ENCODE results near the gene SETD1A.

Gene SETD1A

GRCh38 chr16:30956601-30957455 is 726 bp upstream of the SETD1A start:
- DNase-seq: peak; percentile 77

DNA sequence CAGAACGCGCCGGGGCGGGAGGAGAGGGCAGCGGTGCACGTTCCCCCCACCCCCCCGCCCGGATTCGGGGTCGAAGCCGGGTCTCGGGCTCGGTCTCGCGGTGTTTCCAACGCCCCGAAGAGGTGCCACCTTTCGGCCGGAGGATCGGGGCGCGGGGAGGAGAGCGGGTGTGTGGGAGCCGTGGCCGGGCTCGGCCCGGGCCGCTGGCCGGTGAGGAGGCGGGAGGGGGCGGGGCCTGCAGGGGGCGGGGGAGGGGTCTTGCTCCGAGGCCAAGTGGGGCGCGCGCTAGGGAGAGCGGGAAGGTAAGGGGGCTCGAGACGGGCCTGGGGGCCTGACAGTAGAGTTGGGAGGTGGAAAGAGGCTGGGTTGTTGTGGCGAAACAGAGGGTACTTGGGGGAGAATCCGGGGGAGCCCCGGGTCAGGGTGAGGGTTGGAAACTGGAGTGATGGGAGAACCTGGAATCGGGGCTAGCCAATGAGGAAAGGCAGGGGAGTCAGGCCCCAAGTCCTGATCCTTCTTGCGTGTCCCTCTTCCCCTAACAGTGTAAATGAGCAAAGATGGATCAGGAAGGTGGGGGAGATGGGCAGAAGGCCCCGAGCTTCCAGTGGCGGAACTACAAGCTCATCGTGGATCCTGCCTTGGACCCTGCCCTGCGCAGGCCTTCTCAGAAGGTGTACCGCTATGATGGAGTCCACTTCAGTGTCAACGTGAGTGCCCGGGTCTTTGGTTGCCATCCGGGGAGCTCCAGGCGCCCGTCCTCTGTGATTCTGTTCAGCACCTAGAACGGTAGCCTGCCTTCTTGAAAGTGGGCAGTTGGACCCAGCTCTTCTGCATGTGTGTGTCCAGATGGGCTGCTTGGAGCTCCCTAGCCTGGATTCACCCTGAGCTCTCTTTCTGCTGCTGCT is 873 bp downstream of the SETD1A start:
- no peak for DNase-seq

- DNase-seq: no peak
Measured at GRCh38 chr16:30961384-30961783, 3.8 kb downstream of the SETD1A start.

DNA sequence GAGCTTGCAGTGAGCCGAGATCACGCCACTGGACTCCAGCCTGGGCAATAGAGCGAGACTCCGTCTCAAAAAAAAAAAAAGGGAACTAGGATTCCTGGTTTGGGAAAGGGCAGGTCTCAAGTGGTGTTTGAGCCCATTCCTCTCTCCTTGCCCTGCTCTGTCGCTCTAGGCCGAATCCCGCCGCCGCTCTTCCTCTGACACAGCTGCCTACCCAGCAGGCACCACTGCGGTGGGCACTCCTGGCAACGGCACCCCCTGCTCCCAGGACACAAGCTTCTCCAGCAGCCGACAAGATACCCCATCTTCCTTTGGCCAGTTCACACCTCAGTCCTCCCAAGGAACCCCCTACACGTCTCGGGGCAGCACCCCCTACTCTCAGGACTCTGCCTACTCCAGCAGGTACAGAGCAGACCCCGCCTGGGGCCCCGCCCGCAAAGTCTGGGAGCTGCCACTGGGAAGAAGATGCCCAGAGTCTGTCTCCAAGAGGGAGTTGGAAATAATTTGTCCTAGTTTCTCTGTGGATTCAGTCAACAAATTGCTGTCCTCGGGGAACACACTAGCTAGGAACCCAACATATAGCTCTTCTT is 6.5 kb downstream of the SETD1A start:
- no peak for DNase-seq

DNA sequence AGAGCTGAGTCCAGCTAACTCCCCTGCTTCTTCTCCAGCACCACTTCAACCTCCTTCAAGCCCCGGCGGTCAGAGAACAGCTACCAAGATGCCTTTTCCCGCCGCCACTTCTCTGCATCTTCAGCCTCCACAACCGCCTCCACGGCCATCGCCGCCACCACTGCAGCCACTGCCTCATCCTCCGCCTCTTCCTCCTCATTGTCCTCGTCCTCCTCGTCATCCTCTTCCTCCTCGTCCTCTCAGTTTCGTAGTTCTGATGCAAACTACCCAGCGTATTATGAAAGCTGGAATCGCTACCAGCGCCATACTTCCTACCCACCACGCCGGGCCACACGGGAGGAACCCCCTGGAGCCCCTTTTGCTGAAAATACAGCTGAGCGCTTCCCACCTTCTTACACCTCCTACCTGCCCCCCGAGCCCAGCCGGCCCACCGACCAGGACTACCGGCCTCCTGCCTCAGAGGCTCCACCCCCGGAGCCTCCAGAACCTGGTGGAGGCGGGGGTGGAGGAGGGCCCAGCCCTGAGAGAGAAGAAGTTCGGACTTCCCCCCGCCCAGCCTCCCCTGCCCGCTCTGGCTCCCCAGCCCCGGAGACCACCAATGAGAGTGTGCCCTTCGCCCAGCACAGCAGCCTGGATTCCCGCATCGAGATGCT is 7.1 kb downstream of the SETD1A start:
- no peak for DNase-seq

DNA sequence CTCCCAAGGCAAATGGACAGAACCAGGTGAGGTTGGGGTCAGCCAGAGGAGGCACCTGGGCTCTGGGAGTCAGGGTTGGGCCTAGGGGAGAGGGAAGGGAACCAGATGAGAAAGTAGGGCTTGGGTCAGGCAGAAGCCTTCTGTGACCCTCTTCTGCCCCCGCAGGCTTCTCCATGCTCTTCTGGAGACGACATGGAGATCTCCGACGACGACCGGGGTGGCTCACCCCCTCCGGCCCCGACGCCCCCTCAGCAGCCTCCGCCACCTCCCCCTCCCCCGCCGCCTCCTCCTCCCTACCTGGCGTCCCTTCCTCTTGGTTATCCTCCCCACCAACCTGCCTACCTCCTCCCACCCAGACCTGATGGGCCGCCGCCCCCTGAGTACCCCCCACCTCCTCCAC is 7.9 kb downstream of the SETD1A start:
- DNase-seq: no peak

GRCh38 chr16:30966033-30966619 is 8.6 kb downstream of the SETD1A start:
- DNase-seq: no peak

DNA sequence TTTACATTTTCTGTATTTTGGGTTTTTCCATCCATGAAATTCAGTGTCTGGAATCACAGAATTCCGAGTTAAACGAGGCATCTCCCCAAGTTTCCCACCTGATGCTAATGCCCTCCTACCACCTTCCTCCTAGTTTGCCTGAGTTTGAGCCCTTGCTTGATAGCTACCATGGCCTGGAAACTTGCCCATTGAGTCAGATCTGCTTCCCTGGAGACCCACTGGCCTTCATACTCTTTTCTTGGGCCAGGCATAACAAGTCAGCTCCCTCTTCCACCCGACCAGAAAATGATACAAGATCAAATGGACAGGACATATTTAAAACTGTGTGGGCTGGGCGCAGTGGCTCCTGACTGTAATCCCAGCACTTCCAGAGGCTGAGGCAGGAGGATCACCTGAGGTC is 10.2 kb downstream of the SETD1A start:
- no peak for DNase-seq

- DNase-seq: no peak
Measured at GRCh38 chr16:30969246-30969842, 11.8 kb downstream of the SETD1A start.

- no peak for DNase-seq
Measured at GRCh38 chr16:30971298-30971697, 13.7 kb downstream of the SETD1A start.

DNA sequence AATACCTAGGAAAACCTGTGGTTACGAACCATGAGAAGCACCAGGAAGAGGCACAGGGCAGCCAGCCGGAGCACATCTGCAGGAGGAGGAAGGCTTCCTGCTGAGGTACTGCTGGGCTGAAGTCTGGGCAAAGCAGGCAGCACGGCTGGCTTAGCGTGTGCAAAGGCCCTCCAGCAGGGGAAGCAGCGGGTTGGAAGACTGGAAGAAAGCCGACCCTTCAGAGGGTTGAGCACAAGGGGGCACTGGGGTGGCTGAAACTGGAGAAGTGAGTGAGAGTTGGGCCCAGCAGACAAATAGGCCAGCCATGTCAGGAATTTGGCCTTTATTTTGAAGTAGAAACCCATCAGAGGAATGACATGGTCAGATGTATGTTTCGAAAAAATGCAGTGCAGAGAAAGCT is 15.3 kb downstream of the SETD1A start:
- DNase-seq: no peak

DNA sequence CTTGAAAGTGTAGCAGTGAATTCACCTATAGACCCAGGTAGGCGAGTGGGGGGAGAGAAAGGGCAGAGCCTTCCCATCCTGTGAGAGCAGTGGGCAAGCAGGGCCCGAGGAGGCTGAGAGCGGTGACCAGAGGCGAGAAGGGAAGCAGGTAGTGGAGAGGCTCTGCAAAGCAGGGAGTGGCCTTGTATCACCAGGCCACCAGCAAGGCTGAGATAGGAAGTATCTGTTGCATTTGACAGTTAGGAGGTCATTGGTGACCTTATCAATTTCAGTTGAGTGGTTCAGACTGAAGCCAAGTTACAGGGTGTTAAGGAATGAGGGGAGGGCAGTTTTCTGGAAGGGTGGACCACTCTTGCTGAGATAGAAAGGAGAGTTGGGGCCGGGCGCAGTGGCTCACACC is 16.8 kb downstream of the SETD1A start:
- DNase-seq: no peak

GRCh38 chr16:30976486-30976885 is 18.9 kb downstream of the SETD1A start:
- DNase-seq: no peak

DNA sequence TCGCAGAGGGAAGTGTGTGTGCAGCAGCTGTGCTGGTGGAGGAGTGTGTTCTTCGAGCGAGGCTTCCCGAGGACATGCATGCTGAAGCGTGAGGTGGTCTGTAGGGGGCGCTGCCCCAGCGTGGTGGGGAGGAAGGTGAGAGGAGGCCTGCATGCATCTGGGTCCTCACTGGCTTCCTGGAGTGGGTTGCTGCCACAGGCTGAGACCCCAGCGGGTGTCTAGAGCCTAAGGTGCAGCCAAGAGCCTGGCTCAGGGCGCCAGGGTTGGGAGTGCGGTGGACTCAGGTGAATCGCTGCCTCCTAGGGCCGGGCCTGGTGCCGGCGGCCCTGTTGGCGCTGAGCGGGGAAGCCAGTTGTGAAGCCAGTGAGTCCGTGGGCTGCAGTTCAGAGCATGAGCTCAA is 19.9 kb downstream of the SETD1A start:
- DNase-seq: no peak

GRCh38 chr16:30979170-30980022 is 21.8 kb downstream of the SETD1A start:
- no peak for DNase-seq

GRCh38 chr16:30980023-30980371 is 22.4 kb downstream of the SETD1A start:
- DNase-seq: no peak

DNA sequence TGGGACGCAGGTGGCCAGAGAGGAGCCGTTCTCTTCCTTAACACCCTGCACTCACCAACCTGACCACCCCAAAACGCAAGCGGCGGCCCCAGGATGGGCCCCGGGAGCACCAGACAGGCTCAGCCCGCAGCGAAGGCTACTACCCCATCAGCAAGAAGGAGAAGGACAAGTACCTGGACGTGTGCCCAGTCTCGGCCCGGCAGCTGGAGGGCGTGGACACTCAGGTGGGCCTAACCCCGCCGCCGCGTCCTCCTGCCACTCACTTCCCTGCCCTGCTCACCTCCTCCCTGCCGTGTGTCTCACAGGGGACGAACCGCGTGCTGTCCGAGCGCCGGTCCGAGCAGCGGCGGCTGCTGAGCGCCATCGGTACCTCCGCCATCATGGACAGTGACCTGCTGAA is 22.9 kb downstream of the SETD1A start:
- DNase-seq: no peak

DNA sequence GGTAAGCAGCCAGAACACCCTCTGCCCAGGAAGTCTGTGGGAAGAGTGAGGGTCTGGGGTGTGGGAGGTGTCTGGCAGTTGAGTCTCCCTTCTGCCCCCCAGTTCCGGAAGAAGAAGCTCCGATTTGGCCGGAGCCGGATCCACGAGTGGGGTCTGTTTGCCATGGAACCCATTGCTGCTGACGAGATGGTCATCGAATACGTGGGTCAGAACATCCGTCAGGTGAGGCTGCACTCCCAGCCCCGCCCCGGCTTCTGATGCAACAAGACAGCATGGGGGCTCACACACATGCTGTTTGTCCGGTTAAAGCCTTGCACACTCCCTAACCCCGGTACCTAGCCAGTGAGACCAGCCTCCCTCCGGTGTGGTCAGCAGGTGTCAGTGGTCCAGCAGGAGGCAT is 23.4 kb downstream of the SETD1A start:
- DNase-seq: no peak

DNA sequence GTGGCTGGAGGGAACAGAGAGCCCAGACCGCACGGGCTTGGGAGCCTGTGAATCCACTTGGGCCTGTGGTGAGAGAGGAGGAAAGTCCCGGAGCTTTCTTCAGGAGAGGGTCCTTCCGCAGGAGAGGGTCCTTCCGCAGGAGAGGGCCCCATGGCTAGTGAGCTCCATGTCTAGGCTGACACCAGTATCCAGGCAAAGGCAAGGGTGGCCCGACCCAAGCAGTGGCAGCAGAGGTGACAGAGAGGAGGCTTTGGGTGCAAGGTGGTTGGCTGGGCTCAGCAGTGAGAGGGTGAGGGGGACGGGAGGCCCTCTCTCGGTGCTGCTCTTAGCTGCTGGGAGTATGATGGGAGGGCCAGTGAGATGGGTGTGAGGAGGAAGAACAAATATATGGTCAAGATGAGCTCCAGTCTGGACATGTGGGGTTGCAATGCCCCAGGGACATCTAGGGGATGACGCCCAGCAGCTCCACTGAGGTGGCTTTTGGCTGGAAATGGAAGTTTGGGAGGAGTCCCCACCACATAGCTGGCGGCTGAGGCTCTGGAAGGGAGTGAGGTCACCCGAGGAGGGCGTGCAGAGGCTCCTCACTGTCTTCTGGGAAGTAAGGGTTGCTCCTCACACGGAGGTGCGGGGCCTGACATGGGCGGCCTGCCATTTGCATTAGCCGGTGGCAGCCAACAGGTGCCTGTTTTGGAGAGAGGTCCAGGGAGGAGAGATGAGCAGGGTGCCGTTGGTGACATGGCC is 25.2 kb downstream of the SETD1A start:
- no peak for DNase-seq

- no peak for DNase-seq
Measured at GRCh38 chr16:30983289-30983889, 25.8 kb downstream of the SETD1A start.

All from CD4-positive, alpha-beta T cell treated with Interferon gamma for 1 hour (primary cell).